Hepatocyte (in vitro differentiated cells): ENCODE measurements around the gene SRC. TPM values are rescaled to one million over a fixed set of nuclear protein-coding genes. Genes with fewer than 3 reads are reported as not detected.
A peak's percentile ranks its signal among the peaks of the same experiment; 100 is the strongest.

Experiments
- DNase-seq: peaks from one replicate; pipeline ENCODE4 v3.0.0-alpha.2; 2016; ENCODE audit warnings: low spot score
- H2AFZ ChIP-seq: fragments of 200-600 bp; sonication (generic); 2 replicates; pipeline ENCODE4 v1.6.0; 2016; ENCODE audit warnings: antibody characterized with exemption, mild to moderate bottlenecking
- H3K27ac ChIP-seq: fragments of 200-600 bp; sonication (generic); 2 replicates; pipeline ENCODE4 v1.5.1; 2016; ENCODE audit warnings: mild to moderate bottlenecking
- H3K27me3 ChIP-seq: fragments of 200-600 bp; sonication (generic); 2 replicates; pipeline ENCODE4 v1.6.1; 2016
- H3K36me3 ChIP-seq: fragments of 200-600 bp; sonication (generic); replicated peaks from 2 replicates; pipeline ENCODE4 v1.5.1; 2016; ENCODE audit warnings: low read depth; ENCODE audit not compliant: insufficient read depth
- H3K4me1 ChIP-seq: fragments of 200-600 bp; sonication (generic); 2 replicates; pipeline ENCODE4 v1.5.1; 2016; ENCODE audit warnings: mild to moderate bottlenecking, moderate library complexity; ENCODE audit not compliant: insufficient read depth
- H3K4me2 ChIP-seq: fragments of 200-600 bp; sonication (generic); 2 replicates; pipeline ENCODE4 v1.6.0; 2016
- H3K4me3 ChIP-seq: fragments of 200-600 bp; sonication (generic); 2 replicates; pipeline ENCODE4 v1.5.1; 2016; ENCODE audit warnings: mild to moderate bottlenecking
- H3K79me2 ChIP-seq: fragments of 200-600 bp; sonication (generic); 2 replicates; pipeline ENCODE4 v1.6.0; 2017; ENCODE audit warnings: mild to moderate bottlenecking
- H3K9me2 ChIP-seq: fragments of 200-600 bp; sonication (generic); replicated peaks from 2 replicates; pipeline ENCODE4 v1.6.0; 2017; ENCODE audit warnings: mild to moderate bottlenecking; ENCODE audit not compliant: insufficient read depth
- H3K9me3 ChIP-seq: fragments of 200-600 bp; sonication (generic); 2 replicates; pipeline ENCODE4 v1.5.1; 2016; ENCODE audit warnings: low read depth, mild to moderate bottlenecking
- H4K20me1 ChIP-seq: fragments of 200-600 bp; sonication (generic); 2 replicates; pipeline ENCODE4 v1.6.0; 2016; ENCODE audit warnings: mild to moderate bottlenecking; ENCODE audit not compliant: insufficient read depth, poor library complexity, severe bottlenecking
- EZH2 ChIP-seq: fragments of 200-600 bp; sonication (generic); IDR thresholded peaks from 2 replicates; pipeline ENCODE4 v1.6.1; 2016; ENCODE audit warnings: antibody characterized with exemption, mild to moderate bottlenecking, borderline replicate concordance
- EZH2phosphoT487 ChIP-seq: fragments of 200-600 bp; sonication (generic); IDR thresholded peaks from one replicate; pipeline ENCODE4 v1.6.1; 2018; ENCODE audit warnings: antibody characterized with exemption, mild to moderate bottlenecking, low read depth, moderate library complexity; ENCODE audit not compliant: unreplicated experiment, severe bottlenecking
- WGBS: methylation state at CpG from one replicate; pipeline ENCODE4 v1.1.6; 2016; ENCODE audit warnings: low lambda C conversion rate; ENCODE audit errors: missing lambda C conversion rate; 5-methylcytosine and 5-hydroxymethylcytosine counted together
- polyA plus RNA-seq: library from polyadenylated mRNA; unstranded; fragments of >200 nt; fragmentation: Nextera tagmentation; extraction: Ambion mirVana; gene quantifications from 2 replicates; pipeline ENCODE4 v1.2.1, GENCODE V29; 2016
- total RNA-seq: library from RNA; depleted of rRNA; stranded (reverse); fragments of >200 nt; gene quantifications from 2 replicates; pipeline ENCODE4 v1.2.3, GENCODE V29; 2014
- TF ChIP-seq, protein P1 (sequence below): fragments of 200-600 bp; sonication (generic); IDR thresholded peaks from 2 replicates; pipeline ENCODE4 v1.5.1; 2016; ENCODE audit warnings: antibody characterized with exemption, mild to moderate bottlenecking; ENCODE audit not compliant: poor library complexity

Gene SRC
- total and polyA plus RNA-seq, 2 experiments from 2014 or later: 55.1 to 69.8 TPM

DNA sequence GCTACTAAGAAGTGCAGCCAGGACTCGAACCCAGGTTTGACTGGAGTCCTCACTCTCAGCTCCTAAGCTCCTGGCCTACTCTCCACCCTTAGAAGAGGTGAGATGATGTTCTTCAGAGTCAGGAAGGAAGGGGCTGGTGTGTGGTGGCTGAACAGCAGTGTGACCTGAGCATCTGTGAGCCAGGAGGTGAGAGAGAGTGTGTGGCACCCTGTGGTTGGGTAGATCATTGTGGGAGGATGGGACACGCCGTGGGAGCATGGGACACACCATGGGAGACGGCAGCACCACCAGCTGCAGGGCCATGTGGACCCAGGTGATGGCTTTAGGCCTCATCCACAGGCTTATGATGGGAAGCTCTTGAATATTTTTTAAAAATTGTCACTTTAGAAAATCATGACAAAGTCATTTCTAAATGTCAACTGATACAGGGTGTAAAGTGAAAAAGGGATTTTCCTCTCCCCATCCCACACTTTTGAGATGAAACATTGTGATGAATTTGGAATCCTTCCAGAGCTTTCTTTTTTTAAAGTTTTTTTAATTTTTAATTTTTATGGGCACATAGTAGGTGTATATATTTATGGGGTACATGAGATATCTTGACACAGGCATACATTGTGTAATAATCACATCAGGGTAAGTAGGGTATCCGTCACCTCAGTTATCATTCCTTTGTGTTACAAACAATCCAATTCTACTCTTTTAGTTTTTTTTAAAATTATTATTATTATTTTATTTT, 31.6 kb downstream of the SRC start:
- H2AFZ ChIP-seq: no peak overlapping the region
- H3K27me3 ChIP-seq: no peaks in the 10 kb centered on the region
- no peak for DNase-seq
- H3K79me2 ChIP-seq: peaks cover 87% of the 10 kb centered on the region
- no peaks in the 10 kb centered on the region for H3K9me2 ChIP-seq
- no peak overlapping the region for H3K4me2 ChIP-seq
- H3K36me3 ChIP-seq: no peaks in the 10 kb centered on the region
- TF ChIP-seq EZH2phosphoT487 (no peak), EZH2 (no peak)
- TF ChIP-seq, protein P1, sequence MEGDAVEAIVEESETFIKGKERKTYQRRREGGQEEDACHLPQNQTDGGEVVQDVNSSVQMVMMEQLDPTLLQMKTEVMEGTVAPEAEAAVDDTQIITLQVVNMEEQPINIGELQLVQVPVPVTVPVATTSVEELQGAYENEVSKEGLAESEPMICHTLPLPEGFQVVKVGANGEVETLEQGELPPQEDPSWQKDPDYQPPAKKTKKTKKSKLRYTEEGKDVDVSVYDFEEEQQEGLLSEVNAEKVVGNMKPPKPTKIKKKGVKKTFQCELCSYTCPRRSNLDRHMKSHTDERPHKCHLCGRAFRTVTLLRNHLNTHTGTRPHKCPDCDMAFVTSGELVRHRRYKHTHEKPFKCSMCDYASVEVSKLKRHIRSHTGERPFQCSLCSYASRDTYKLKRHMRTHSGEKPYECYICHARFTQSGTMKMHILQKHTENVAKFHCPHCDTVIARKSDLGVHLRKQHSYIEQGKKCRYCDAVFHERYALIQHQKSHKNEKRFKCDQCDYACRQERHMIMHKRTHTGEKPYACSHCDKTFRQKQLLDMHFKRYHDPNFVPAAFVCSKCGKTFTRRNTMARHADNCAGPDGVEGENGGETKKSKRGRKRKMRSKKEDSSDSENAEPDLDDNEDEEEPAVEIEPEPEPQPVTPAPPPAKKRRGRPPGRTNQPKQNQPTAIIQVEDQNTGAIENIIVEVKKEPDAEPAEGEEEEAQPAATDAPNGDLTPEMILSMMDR: no peak
- H4K20me1 ChIP-seq: peaks cover 6% of the 10 kb centered on the region
- H3K4me1 ChIP-seq: peaks cover 29% of the 10 kb centered on the region
- WGBS: 92% methylated on average over 5 of the region's 5 CpGs
- no peak overlapping the region for H3K27ac ChIP-seq
- no peaks in the 10 kb centered on the region for H3K9me3 ChIP-seq
- H3K4me3 ChIP-seq: no peak overlapping the region

DNA sequence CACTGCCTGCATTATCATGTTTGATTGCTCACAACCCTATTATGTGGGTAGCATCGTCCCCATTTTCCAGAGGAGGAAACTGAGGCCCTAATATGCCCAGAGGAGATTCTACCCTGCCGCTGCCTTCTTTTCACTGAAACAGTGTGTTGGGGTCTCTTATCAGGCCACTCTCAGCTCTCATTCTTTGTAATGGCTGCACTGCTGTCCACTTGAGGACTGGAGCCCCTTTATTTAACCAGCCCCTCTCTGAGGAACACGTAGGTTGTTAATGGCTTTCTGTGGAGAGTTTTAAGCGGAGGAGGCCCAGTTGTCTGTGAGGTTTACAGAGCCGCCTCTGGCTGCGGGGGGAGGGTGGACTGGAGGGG, 32.5 kb downstream of the SRC start:
- H3K79me2 ChIP-seq: peaks cover 80% of the 10 kb centered on the region
- peak overlapping the region; percentile 84 for H3K27ac ChIP-seq
- H2AFZ ChIP-seq: no peak overlapping the region
- 73% methylated on average over 6 of the region's 6 CpGs for WGBS
- no peak for DNase-seq
- peaks cover 29% of the 10 kb centered on the region for H3K4me1 ChIP-seq
- H4K20me1 ChIP-seq: peaks cover 3% of the 10 kb centered on the region
- H3K9me3 ChIP-seq: no peaks in the 10 kb centered on the region
- no peak overlapping the region for H3K4me2 ChIP-seq
- no peak overlapping the region for H3K4me3 ChIP-seq
- TF ChIP-seq EZH2phosphoT487 (no peak), EZH2 (no peak)
- H3K9me2 ChIP-seq: no peaks in the 10 kb centered on the region
- H3K36me3 ChIP-seq: no peaks in the 10 kb centered on the region
- H3K27me3 ChIP-seq: no peaks in the 10 kb centered on the region

- Histone ChIP-seq H3K27ac (peak overlapping the region; percentile 84), H3K79me2 (peaks cover 74% of the 10 kb centered on the region), H3K9me2 (no peaks in the 10 kb centered on the region), H2AFZ (no peak overlapping the region), H3K36me3 (no peaks in the 10 kb centered on the region), H3K9me3 (no peaks in the 10 kb centered on the region), H3K4me3 (no peak overlapping the region), H3K4me2 (no peak overlapping the region), H3K4me1 (peaks cover 29% of the 10 kb centered on the region), H4K20me1 (no peaks in the 10 kb centered on the region), H3K27me3 (no peaks in the 10 kb centered on the region)
- TF ChIP-seq EZH2 (no peak), EZH2phosphoT487 (no peak)
- TF ChIP-seq, protein P1: no peak
- DNase-seq: no peak
- 83% methylated on average over 22 of the region's 24 CpGs for WGBS
Observed at GRCh38 chr20:37378785-37379598, 33.1 kb downstream of the SRC start.
